Frontal cortex (tissue), 4 donors: Measurements from ENCODE around the gene ADGRG4. TPM values are rescaled to one million over a fixed set of nuclear protein-coding genes. Genes with fewer than 3 reads are reported as not detected.
"Not testable (repeated sequence)": the region's sequence is repeated elsewhere in the genome, so short reads cannot be mapped to it uniquely, and the experiment has no call there.

Source experiments
- DNase-seq, 2 donors: peaks; one replicate each; pipeline ENCODE4 v3.0.0; 2012; ENCODE audit warnings: low spot score in 2 of 2
- FAIRE-seq: peaks from 2 replicates; lab custom pipeline; 2012; peaks lifted over from hg19 to GRCh38; lab: Jason Lieb, UNC
- total RNA-seq: library from RNA; depleted of rRNA; stranded (reverse); fragments of >200 nt; gene quantifications from one replicate; pipeline ENCODE4 v1.2.3, GENCODE V29; 2014
- donor health status: control.
- donor health status: control.
- donor health status: control.

Gene ADGRG4
- total RNA-seq, 1 donor from 2014 or later, result not detected

- FAIRE-seq (no peak), DNase-seq (no peak)
Measured at GRCh38 chrX:136380010-136380769, 79.4 kb downstream of the ADGRG4 start.

GRCh38 chrX:136386173-136386572 lies 85.4 kb downstream of the ADGRG4 start:
- no peak for FAIRE-seq

GRCh38 chrX:136386826-136387225 lies 86.1 kb downstream of the ADGRG4 start:
- FAIRE-seq (no peak), DNase-seq (no peak)

More at GRCh38 chrX:136386173-136386572, 85.4 kb downstream of the ADGRG4 start:
- no peak for DNase-seq

- DNase-seq, result no peak
Measured at GRCh38 chrX:136387951-136388502, 87.3 kb downstream of the ADGRG4 start.

GRCh38 chrX:136390921-136391320 lies 90.2 kb downstream of the ADGRG4 start:
- FAIRE-seq (no peak), DNase-seq (no peak)

More at GRCh38 chrX:136387951-136388502, 87.3 kb downstream of the ADGRG4 start:
- no peak for FAIRE-seq

- FAIRE-seq, result no peak
- DNase-seq, result no peak
Measured at GRCh38 chrX:136395271-136395670, 94.5 kb downstream of the ADGRG4 start.

GRCh38 chrX:136397001-136397400 lies 96.2 kb downstream of the ADGRG4 start:
- no peak for DNase-seq
- no peak for FAIRE-seq

GRCh38 chrX:136405126-136405525 lies 104.4 kb downstream of the ADGRG4 start:
- DNase-seq (no peak), FAIRE-seq (no peak)

GRCh38 chrX:136417806-136418205 lies 117.0 kb downstream of the ADGRG4 start:
- DNase-seq (no peak), FAIRE-seq (no peak)

GRCh38 chrX:136421338-136421737 lies 120.6 kb downstream of the ADGRG4 start:
- no peak for FAIRE-seq
- no peak for DNase-seq

- DNase-seq (no peak), FAIRE-seq (no peak)
Measured at GRCh38 chrX:136423724-136424123, 123.0 kb downstream of the ADGRG4 start.

- no peak for DNase-seq
- FAIRE-seq, result no peak
Measured at GRCh38 chrX:136425996-136426395, 125.2 kb downstream of the ADGRG4 start.

- no peak for DNase-seq
- FAIRE-seq, result no peak
Measured at GRCh38 chrX:136431625-136432024, 130.9 kb downstream of the ADGRG4 start.

GRCh38 chrX:136437774-136438173 lies 137.0 kb downstream of the ADGRG4 start:
- no peak for FAIRE-seq

GRCh38 chrX:136438192-136438591 lies 137.4 kb downstream of the ADGRG4 start:
- DNase-seq, result no peak
- FAIRE-seq, result no peak

More at GRCh38 chrX:136437774-136438173, 137.0 kb downstream of the ADGRG4 start:
- DNase-seq, result no peak

- not testable (repeated sequence) for FAIRE-seq
Measured at GRCh38 chrX:136445674-136446073, 144.9 kb downstream of the ADGRG4 start.

GRCh38 chrX:136446208-136446607 lies 145.4 kb downstream of the ADGRG4 start:
- FAIRE-seq, result no peak
- DNase-seq, result no peak

More at GRCh38 chrX:136445674-136446073, 144.9 kb downstream of the ADGRG4 start:
- DNase-seq, result not testable (repeated sequence)

- DNase-seq (no peak), FAIRE-seq (no peak)
Measured at GRCh38 chrX:136447308-136447707, 146.5 kb downstream of the ADGRG4 start.

GRCh38 chrX:136447968-136448367 lies 147.2 kb downstream of the ADGRG4 start:
- FAIRE-seq (no peak), DNase-seq (no peak)

GRCh38 chrX:136450050-136450830 lies 149.5 kb downstream of the ADGRG4 start:
- FAIRE-seq (no peak), DNase-seq (no peak)

- DNase-seq (no peak), FAIRE-seq (no peak)
Measured at GRCh38 chrX:136452614-136453013, 151.9 kb downstream of the ADGRG4 start.
